HL-60 (cell line): ENCODE data around the gene TIMM23.

Experiments used
- DNase-seq, 2 experiments: peaks; one replicate each; pipeline ENCODE4 v3.0.0-alpha.2; 2010 to 2020; ENCODE audit warnings: low read depth in 1 of 2, low spot score in 1 of 2
- H3K27ac ChIP-seq: fragments of 250-450 bp; sonication (Bioruptor Pico); replicated peaks from 2 replicates; pipeline ENCODE4 v1.5.1; 2020; ENCODE audit warnings: mild to moderate bottlenecking, moderate library complexity
- H3K27me3 ChIP-seq: fragments of 250-450 bp; sonication (Bioruptor Pico); 2 replicates; pipeline ENCODE4 v1.5.1; 2021; ENCODE audit warnings: mild to moderate bottlenecking, moderate library complexity; ENCODE audit not compliant: insufficient read depth, poor library complexity, severe bottlenecking
- H3K4me3 ChIP-seq: replicated peaks from 2 replicates; pipeline ENCODE4 v1.5.1; 2011; ENCODE audit warnings: mild to moderate bottlenecking, control low read depth, low read length; ENCODE audit not compliant: insufficient read depth
- CTCF ChIP-seq: IDR thresholded peaks from one replicate; pipeline ENCODE4 v1.5.1; 2011; ENCODE audit warnings: low read length, control low read depth, inconsistent platforms; ENCODE audit not compliant: insufficient read depth
- GABPA ChIP-seq: IDR thresholded peaks from 2 replicates; pipeline ENCODE4 v1.6.1; 2012; ENCODE audit warnings: low read depth
- POLR2AphosphoS5 ChIP-seq: IDR thresholded peaks from 2 replicates; pipeline ENCODE4 v1.6.1; 2012; ENCODE audit warnings: low read depth
- SPI1 ChIP-seq: IDR thresholded peaks from 2 replicates; pipeline ENCODE4 v1.6.1; 2012; ENCODE audit warnings: low read depth, mild to moderate bottlenecking, borderline replicate concordance
- TF ChIP-seq, protein P1 (sequence below): IDR thresholded peaks from 2 replicates; pipeline ENCODE4 v1.6.1; 2012; ENCODE audit warnings: low read depth; ENCODE audit not compliant: insufficient replicate concordance

TIMM23 gene

GRCh38 chr10:46020344-46020657 is 48.0 kb downstream of the TIMM23 start:
- Histone ChIP-seq H3K27ac (peak overlapping the region; percentile 62), H3K4me3 (peak overlapping the region; percentile 35), H3K27me3 (no peaks in the 10 kb centered on the region)
- no peak for TF ChIP-seq POLR2AphosphoS5
- TF ChIP-seq CTCF: no peak
- TF ChIP-seq GABPA: no peak
- TF ChIP-seq, protein P1, sequence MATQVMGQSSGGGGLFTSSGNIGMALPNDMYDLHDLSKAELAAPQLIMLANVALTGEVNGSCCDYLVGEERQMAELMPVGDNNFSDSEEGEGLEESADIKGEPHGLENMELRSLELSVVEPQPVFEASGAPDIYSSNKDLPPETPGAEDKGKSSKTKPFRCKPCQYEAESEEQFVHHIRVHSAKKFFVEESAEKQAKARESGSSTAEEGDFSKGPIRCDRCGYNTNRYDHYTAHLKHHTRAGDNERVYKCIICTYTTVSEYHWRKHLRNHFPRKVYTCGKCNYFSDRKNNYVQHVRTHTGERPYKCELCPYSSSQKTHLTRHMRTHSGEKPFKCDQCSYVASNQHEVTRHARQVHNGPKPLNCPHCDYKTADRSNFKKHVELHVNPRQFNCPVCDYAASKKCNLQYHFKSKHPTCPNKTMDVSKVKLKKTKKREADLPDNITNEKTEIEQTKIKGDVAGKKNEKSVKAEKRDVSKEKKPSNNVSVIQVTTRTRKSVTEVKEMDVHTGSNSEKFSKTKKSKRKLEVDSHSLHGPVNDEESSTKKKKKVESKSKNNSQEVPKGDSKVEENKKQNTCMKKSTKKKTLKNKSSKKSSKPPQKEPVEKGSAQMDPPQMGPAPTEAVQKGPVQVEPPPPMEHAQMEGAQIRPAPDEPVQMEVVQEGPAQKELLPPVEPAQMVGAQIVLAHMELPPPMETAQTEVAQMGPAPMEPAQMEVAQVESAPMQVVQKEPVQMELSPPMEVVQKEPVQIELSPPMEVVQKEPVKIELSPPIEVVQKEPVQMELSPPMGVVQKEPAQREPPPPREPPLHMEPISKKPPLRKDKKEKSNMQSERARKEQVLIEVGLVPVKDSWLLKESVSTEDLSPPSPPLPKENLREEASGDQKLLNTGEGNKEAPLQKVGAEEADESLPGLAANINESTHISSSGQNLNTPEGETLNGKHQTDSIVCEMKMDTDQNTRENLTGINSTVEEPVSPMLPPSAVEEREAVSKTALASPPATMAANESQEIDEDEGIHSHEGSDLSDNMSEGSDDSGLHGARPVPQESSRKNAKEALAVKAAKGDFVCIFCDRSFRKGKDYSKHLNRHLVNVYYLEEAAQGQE: no peak
- TF ChIP-seq SPI1: no peak
- no peak for DNase-seq

DNA sequence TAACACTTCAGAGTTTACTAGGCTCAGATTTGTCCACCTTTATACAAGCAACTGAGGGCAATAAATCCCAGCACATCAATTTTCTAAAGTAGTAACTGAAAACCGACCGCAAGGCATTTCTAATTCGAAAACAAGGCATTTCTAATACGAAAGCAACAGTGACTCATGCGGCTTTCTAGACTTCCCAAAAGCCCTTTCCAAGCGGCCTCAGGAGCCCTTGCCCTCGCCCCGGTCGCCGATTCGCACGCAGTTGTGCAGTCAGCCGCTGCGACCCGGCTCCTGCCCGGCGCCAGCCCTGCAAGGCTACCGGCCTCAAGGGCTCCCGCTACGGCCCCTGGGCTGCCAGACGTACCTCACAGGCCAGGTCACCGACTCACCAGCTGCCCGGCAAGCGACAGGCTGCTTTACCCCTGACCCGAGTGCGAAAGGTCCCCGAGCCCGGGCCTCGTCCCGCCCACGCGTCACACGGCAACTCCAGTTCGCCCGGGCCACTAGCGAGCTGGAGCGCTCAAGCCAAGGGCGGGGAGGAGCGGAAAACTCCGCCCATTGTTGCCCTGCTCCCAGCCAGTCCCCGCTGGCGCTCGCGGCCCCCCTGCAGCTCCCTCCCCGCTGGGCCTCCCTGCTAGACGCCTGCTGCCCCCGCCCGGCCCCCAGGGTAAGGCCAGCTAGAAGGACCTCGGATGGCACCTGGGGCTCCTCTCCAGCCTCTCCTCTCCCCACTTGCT is 50.9 kb downstream of the TIMM23 start:
- peak overlapping the region; percentile 61 for H3K4me3 ChIP-seq
- TF ChIP-seq SPI1 (no peak), GABPA (no peak), POLR2AphosphoS5 (peak; percentile 84; the same call in 1 of the 2 replicates), CTCF (no peak)
- H3K27ac ChIP-seq: peak overlapping the region; percentile 73
- peak; percentile 82 to 95 for DNase-seq
- no peaks in the 10 kb centered on the region for H3K27me3 ChIP-seq

DNA sequence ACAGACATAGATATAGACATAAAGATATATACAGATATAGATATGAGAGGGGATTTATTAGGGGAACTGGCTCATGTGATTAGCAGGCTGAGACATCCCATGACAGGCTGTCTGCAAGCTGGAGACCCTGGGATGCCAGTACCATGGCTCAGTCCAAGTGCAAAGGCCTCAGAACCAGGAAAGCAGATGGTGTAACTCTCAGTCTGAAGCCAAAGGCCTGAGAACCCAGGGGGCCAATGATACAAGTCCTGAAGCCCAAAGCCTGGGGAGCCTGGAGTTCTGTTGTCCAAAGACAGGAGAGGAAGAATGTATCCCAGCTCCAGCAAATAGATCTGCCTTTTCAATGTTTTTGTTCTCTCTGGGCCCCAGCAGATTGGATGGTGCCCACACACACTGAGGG is 52.7 kb downstream of the TIMM23 start:
- TF ChIP-seq CTCF (no peak), POLR2AphosphoS5 (no peak), GABPA (no peak), SPI1 (no peak)
- TF ChIP-seq, protein P1: no peak
- Histone ChIP-seq H3K27me3 (no peaks in the 10 kb centered on the region), H3K27ac (no peak overlapping the region), H3K4me3 (no peak overlapping the region)
- DNase-seq: no peak

- Histone ChIP-seq H3K4me3 (no peak overlapping the region), H3K27me3 (no peaks in the 10 kb centered on the region), H3K27ac (no peak overlapping the region)
- DNase-seq: no peak
- TF ChIP-seq POLR2AphosphoS5: no peak; the same call in 1 of the 2 replicates
- no peak for TF ChIP-seq SPI1
- TF ChIP-seq CTCF: no peak
- TF ChIP-seq, protein P1: no peak
- TF ChIP-seq GABPA: no peak
These were observed 53.1 kb downstream of the TIMM23 start for GRCh38 chr10:46025406-46025805.
